Colonic mucosa (tissue), 4 donors: Measurements from ENCODE around the gene LRRC32. TPM values are rescaled to one million over a fixed set of nuclear protein-coding genes. Genes with fewer than 3 reads are reported as not detected.
"Not testable (repeated sequence)": the region's sequence is repeated elsewhere in the genome, so short reads cannot be mapped to it uniquely, and the experiment has no call there.

ENCODE experiments used
- DNase-seq: peaks from one replicate; pipeline ENCODE4 v3.0.0-alpha.2; 2020
- H3K27ac ChIP-seq: fragments of 200-600 bp; one replicate; pipeline ENCODE4 v1.8.0; 2021
- H3K27me3 ChIP-seq: fragments of 200-600 bp; one replicate; pipeline ENCODE4 v1.8.0; 2021
- H3K36me3 ChIP-seq: fragments of 200-600 bp; one replicate; pipeline ENCODE4 v1.8.0; 2021
- H3K4me1 ChIP-seq: fragments of 200-600 bp; one replicate; pipeline ENCODE4 v1.8.0; 2021; ENCODE audit warnings: mild to moderate bottlenecking
- H3K4me3 ChIP-seq: fragments of 200-600 bp; one replicate; pipeline ENCODE4 v1.8.0; 2021
- H3K9ac ChIP-seq, 2 donors: one replicate each; pipeline ENCODE4 v1.7.0; 2013; ENCODE audit warnings: control low read depth in 2 of 2, low read depth in 2 of 2, low read length in 2 of 2
- H3K9me3 ChIP-seq: fragments of 200-600 bp; one replicate; pipeline ENCODE4 v1.8.0; 2021
- CTCF ChIP-seq: fragments of 200-600 bp; IDR thresholded peaks from one replicate; pipeline ENCODE4 v1.8.0; 2022; ENCODE audit warnings: antibody characterized with exemption, mild to moderate bottlenecking
- intact Hi-C: fragments of 100-400 bp; cut with DNase I; formaldehyde crosslinking; loops from one replicate; pipeline ENCODE4 v1.14.1; 2022
- total RNA-seq, 2 donors: library from RNA; stranded (reverse); fragmentation: NEBNext Ultra II Directional in 1 of 2; extraction: Animal tissue kit (Norgen Biotek cat#: 25700) in 1 of 2; gene quantifications; one replicate each; pipeline ENCODE4 v1.2.1, GENCODE V29; 2021
- donor health status: healthy.
- donor health status: DM: no; HTN: no; CAD: no.
- donor health status: DM: no; HTN: no; CAD: no.

LRRC32 gene
- total RNA-seq, 2 donors from 2014 or later, result 5.9 to 26.8 TPM

- H3K9ac ChIP-seq, result no peak overlapping the region
- no peak for TF ChIP-seq CTCF
- no peaks in the 10 kb centered on the region for H3K4me1 ChIP-seq
- H3K27me3 ChIP-seq, result no peaks in the 10 kb centered on the region
- no peak for DNase-seq
- no peaks in the 10 kb centered on the region for H3K36me3 ChIP-seq
- intact Hi-C loops, result no loop called here
- H3K4me3 ChIP-seq, result no peak overlapping the region
- no peak overlapping the region for H3K27ac ChIP-seq
- H3K9me3 ChIP-seq, result no peaks in the 10 kb centered on the region
Measured at GRCh38 chr11:76646882-76647534, 23.5 kb downstream of the LRRC32 start.

GRCh38 chr11:76644591-76644990 lies 26.0 kb downstream of the LRRC32 start:
- Histone ChIP-seq H3K36me3 (no peaks in the 10 kb centered on the region), H3K27ac (no peak overlapping the region), H3K9ac (no peak overlapping the region), H3K4me3 (no peak overlapping the region), H3K27me3 (no peaks in the 10 kb centered on the region), H3K4me1 (no peaks in the 10 kb centered on the region), H3K9me3 (no peaks in the 10 kb centered on the region)
- intact Hi-C loops, result no loop called here
- DNase-seq, result peak; percentile 12
- no peak for TF ChIP-seq CTCF

- H3K27ac ChIP-seq, H3K27me3 ChIP-seq, H3K9me3 ChIP-seq, H3K36me3 ChIP-seq, intact Hi-C loops, H3K9ac ChIP-seq, H3K4me1 ChIP-seq, H3K4me3 ChIP-seq, DNase-seq: not testable (repeated sequence)
Measured at GRCh38 chr11:76643711-76644110, 26.8 kb downstream of the LRRC32 start.

GRCh38 chr11:76642341-76642740 lies 28.2 kb downstream of the LRRC32 start:
- H3K9me3 ChIP-seq, result no peaks in the 10 kb centered on the region
- no peaks in the 10 kb centered on the region for H3K36me3 ChIP-seq
- H3K4me1 ChIP-seq, result no peaks in the 10 kb centered on the region
- no peak overlapping the region for H3K27ac ChIP-seq
- DNase-seq, result peak; percentile 16
- no peaks in the 10 kb centered on the region for H3K27me3 ChIP-seq
- H3K9ac ChIP-seq, result no peak overlapping the region
- no peak overlapping the region for H3K4me3 ChIP-seq
- no peak for TF ChIP-seq CTCF
- intact Hi-C loops, result no loop called here

- peak; percentile 9 for DNase-seq
- no peak overlapping the region for H3K9ac ChIP-seq
- no peak overlapping the region for H3K27ac ChIP-seq
- intact Hi-C loops, result no loop called here
- no peaks in the 10 kb centered on the region for H3K27me3 ChIP-seq
- no peaks in the 10 kb centered on the region for H3K4me1 ChIP-seq
- no peak overlapping the region for H3K4me3 ChIP-seq
- no peak for TF ChIP-seq CTCF
- no peaks in the 10 kb centered on the region for H3K9me3 ChIP-seq
- no peaks in the 10 kb centered on the region for H3K36me3 ChIP-seq
Measured at GRCh38 chr11:76641905-76642304, 28.6 kb downstream of the LRRC32 start.

- H3K4me1 ChIP-seq, result no peaks in the 10 kb centered on the region
- no peaks in the 10 kb centered on the region for H3K36me3 ChIP-seq
- H3K27ac ChIP-seq, result no peak overlapping the region
- DNase-seq, result no peak
- no peak overlapping the region for H3K9ac ChIP-seq
- intact Hi-C loops, result no loop called here
- no peaks in the 10 kb centered on the region for H3K27me3 ChIP-seq
- no peak for TF ChIP-seq CTCF
- H3K9me3 ChIP-seq, result no peaks in the 10 kb centered on the region
- H3K4me3 ChIP-seq, result no peak overlapping the region
Measured at GRCh38 chr11:76640501-76640900, 30.0 kb downstream of the LRRC32 start.
